GM19372 (cell line): ENCODE measurements around the gene ESRRG.

ENCODE experiments used
- ATAC-seq: cut with Tn5 transposase; IDR thresholded peaks from one replicate; pipeline ENCODE4 v1.9.1; 2021; ENCODE audit warnings: mild to moderate bottlenecking, low read depth, moderate library complexity; ENCODE audit not compliant: unreplicated experiment

Gene ESRRG

DNA sequence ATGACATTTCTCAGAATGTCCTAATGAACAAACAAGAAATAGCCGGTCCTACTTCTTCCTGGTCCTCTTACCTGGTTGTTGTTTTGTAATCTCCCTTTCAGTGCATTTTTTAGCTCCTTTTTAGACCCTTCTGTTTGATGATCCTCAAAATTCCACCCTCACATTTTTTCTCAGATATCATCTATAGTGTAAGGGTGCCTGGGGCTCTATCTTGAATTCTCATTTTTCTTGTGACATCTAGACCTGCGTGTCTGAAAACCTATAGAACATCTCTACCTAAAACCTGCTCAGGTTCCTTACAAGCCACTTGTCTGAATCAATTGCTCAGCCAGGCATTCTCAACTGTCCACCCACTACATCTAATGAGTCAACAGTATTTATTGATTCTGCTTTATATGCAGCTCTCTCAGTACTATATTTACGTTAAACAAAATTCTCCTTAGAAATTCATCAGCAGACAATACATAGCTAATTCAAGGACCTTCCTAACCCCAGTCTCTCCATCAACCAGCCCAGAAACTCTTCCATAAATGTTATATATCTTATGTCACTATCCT is 263.5 kb downstream of the ESRRG start:
- no peak for ATAC-seq

DNA sequence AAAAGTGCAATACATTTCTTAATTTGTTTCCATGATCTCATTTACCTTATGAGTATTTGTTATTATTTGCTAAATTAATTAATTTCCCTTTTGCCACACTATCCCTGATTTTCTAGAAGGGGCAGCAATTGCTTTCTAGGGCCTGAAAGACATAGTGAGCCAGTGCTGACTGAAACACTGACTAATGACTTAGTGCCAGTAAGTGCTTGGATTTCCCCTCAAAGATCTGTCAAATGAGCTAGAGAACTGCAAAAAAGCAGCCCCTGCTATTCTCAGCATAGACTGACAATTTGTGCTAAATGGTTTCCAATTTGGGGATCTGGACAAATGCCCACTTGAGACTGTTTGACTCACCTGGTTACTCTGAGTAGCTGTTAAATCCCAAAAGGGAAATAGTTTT is 264.4 kb downstream of the ESRRG start:
- no peak for ATAC-seq

GRCh38 chr1:216457356-216457755 is 265.9 kb downstream of the ESRRG start:
- no peak for ATAC-seq

DNA sequence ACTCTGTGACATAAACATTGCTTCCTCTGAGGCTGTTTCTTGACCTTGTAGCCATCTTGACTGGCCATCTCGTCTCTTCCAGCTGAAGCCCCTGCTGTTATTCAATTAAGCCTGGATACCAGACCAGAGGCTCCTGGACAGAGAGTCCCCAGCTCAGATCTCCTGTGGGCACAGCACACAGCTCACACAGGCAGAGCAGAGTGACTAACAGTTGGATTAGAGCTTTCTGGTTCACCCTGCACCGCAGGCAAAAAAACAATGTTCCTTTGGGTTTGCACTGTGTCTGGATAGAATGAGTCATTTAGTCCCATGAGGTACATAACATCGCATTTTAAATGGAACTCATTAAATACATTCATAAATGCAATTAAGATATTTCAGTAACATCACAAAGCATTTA is 266.5 kb downstream of the ESRRG start:
- no peak for ATAC-seq

GRCh38 chr1:216453777-216454176 is 269.5 kb downstream of the ESRRG start:
- ATAC-seq: no peak
